NCI-H460 (cell line): Measurements from ENCODE around the gene CPM. TPM values are rescaled to one million over a fixed set of nuclear protein-coding genes. Genes with fewer than 3 reads are reported as not detected.
"Not testable (repeated sequence)": the region's sequence is repeated elsewhere in the genome, so short reads cannot be mapped to it uniquely, and the experiment has no call there.

Experiments
- DNase-seq: peaks from one replicate; pipeline ENCODE4 v3.0.0-alpha.2; 2016; ENCODE audit warnings: low read depth; ENCODE audit errors: extremely low read depth
- total RNA-seq: library from RNA; depleted of rRNA; stranded (reverse); fragments of >200 nt; shearing (Covaris generic); gene quantifications from 2 replicates; pipeline ENCODE4 v1.2.3, GENCODE V29; 2014

The CPM gene
- total RNA-seq, 1 experiment from 2014 or later = 1.4 TPM

DNA sequence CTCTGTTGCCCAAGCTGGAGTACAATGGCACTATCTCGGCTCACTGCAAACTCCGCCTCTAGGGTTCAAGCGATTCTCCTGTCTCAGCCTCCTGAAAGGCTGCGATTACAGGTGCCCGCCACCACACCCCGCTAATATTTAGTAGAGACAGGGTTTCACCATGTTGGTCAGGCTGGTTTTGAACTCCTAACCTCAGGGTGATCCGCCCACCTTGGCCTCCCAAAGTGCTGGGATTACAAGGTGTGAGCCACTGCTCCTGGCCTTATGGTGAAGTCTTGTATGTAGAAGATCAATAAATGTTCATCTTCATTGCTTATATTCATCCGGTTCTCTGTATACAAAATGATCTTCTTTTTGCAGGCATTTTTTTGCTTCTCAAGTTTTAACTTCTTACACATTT is 77.2 kb downstream of the CPM start:
- no peak for DNase-seq

DNA sequence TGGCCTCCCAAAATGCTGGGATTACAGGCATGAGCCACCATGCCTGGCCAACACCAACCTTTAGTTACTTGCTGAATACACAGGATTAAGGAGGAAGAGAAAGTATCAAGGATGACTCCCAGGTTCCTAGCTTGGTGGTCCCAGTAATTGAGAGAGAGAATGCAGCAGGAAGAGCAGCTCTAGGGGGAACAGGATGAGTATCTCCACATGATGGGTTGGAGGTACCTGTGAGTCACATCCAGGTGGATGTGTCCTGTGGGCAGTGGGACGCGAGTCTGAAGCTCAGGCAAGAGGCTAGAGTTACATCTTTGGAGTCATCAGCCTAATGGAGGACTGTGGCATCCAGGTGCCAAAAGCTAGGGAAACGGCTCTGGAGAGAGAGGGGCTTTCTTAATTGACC is 77.9 kb downstream of the CPM start:
- no peak for DNase-seq

DNA sequence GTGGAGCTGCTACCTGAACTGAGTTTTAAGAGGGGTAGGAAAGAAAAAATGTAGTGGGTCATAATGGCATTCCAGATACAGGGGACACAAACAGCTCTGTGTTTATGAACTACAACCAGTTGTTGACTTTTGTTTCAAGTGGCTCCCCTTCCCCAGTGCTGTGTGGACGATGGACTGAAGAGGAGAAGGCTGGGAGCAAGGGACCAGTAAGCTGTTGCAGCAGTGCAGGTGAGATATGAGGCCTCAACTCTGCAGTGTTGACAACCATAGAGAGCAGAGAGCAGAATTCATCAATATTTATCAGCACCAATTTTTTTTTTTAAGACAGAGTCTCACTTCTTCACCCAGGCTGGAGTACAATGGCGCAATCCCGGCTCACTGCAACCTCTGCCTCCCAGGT is 78.4 kb downstream of the CPM start:
- no peak for DNase-seq

DNA sequence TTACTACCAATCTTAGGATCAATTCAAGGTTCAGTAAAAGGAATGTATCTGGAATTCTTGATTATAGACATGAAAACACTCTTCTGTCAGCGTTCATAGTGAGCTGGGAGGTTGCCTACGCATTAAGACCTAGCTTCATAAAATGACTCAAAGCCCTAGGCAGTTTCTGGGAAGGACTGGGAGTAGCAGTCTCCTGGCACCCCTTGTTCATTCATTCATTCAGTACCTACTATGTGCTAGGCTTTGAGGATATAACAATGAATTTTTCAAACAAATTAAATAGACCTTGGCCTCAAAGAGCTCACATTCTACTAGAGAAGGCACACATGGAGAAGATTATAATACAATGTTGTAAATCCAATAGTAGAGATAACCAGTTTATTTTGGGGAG is 78.9 kb downstream of the CPM start:
- no peak for DNase-seq

DNA sequence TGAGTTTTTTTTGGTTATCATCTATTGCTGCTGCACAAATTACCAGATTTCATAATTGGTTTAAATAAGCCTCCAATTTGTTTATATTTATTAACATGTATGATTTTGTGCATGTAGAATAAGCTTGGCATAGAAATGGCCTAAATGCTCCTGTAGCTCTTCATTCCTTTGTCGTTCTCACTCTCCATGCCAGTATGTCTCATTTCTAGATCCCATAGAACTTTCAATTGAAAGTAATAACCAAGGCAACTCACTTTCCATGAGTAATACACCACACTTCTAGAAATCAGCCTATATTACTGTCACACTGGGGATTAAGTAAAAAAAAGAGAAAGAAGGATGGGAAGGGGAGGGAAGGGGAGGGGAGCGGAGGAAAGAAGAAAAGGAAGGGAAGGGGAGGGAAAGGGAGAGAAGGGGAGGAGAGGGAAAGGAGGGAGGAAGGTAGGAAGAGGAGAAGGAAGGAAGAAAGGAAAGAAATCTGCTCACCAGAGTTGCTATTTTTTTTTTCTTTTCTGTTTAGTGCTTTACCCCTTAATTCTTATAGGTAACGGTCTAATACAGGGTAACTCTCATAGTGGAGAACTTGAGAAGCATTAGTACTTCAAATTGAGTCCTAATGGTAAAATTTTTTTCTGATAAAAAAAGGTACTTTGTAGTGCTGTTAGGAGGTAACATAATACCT is 79.4 kb downstream of the CPM start:
- DNase-seq = no peak

DNA sequence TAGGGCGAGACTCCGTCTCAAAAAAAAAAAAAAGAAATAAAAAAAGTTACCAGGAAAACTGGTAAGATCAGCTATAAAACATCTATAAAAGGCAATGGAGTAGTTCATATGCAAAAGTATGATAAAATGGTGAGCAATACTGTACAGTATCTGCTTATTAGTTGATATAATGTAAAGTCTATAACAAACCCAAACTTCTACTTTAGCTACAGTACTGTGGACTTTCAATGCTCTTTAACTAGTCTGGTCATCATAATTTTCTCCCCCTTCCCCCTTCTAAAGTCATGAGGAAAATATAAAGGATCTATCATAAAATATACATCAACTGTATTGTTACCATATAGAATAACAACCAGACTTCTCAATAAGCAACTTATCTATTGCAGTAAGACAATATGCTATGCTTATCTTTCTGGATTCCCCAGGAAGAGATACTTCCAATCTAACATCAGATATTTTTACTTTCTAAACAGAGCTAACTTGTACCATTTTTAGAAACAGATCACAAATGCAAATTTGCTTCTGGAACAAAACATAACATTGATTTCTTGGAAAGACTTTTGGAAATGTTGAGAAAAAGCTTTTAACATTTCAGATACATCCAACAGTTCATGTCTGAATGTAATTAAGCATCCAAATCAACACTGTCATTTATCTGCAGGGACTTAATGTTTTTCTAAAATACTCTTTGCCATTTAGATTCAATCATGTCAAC is 81.2 kb downstream of the CPM start:
- no peak for DNase-seq

DNA sequence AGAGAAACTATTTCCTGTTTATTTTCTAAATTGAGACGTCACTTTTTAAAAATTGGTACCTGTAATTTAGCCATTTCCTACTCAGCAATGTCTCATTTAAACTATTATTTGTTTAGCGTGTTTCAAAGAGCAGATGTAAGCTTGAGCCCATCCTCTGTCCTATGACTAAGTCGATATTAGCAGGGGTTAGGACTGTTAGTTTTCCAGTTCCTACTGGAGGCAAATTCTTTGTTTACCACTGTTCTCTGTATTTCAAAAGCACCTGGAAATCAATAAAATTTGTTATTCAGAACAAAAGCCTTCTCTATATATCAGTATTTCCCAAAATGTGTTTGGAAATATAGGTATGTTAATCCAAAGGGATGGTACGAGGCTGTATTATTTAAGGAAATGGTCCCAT is 82.6 kb downstream of the CPM start:
- no peak for DNase-seq

DNA sequence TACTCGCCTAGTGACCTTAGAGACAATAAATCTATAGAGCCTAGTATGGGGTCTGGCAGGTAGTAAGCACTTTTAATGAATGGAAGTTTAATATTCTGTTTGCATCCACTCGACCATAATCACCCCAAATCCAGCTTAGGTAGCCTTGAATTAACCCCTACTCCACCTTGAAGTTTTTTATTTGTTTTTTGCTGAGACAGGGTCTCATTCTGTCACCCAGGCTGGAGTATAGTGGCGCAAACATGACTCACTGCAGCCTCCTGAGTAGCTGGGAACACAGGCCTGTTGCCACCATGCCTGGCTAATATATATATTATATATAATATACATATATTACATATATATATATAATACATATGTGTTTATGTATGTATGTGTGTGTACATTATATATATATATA is 86.2 kb downstream of the CPM start:
- DNase-seq = no peak

DNA sequence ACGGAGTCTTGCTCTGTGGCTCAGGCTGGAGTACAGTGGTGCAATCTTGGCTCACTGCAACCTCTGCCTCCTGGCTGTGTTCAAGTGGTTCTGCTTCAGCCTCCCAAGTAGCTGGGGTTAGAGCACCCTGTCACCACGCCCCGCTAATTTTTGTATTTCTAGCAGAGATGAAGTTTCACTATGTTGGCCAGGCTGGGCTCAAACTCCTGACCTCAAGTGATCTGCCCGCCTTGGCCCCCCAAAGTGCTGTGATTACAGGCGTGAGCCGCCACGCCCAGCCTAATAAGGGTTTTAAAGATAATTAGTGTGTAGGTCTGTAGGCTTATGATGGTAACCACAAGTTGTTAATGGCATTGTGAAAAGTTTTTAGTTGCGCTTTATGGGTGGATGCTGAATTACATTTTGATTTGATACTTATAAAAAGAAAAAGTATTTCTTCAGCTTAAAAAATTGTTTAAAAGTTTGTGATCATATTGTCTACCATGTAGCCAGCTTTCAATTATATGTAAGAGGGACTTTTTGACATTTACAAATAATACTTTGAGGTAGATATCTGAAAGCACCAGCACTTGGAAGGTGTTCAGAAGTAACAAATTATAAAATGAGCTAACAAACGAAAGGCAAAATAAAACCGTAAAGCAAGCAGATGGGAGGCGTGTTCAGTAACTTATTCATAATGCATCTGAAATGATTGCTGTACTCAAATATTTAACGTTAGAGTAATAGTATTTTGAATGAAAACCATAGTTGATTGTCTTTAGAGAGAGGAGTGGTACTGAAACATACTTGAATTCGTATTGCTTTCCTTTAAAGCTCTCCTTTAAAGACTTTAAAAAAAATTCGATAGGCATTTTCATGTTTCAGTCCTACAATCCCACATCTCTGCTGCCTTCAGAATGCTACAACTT is 87.9 kb downstream of the CPM start:
- DNase-seq = no peak

DNA sequence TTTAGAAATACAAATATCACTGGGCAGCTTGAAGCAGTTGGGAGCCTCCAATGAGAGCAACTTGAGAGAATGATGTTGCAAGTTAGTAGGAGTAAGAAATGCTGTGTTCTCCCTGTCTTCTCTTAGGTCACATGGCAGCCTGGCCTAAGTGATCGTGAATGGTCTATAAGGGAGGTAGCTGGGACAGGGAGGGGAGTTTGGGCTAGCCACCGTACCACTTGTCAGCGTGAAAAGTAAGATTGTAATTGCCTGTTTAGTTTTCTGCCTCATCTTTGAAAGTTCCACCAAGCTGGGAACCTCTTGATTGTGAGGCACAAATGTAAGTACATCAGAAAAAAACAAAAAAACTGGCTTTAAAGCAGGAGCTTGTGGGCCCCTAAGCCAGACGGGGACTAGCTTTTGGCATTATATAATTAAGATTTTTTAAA is 88.6 kb downstream of the CPM start:
- no peak for DNase-seq

DNA sequence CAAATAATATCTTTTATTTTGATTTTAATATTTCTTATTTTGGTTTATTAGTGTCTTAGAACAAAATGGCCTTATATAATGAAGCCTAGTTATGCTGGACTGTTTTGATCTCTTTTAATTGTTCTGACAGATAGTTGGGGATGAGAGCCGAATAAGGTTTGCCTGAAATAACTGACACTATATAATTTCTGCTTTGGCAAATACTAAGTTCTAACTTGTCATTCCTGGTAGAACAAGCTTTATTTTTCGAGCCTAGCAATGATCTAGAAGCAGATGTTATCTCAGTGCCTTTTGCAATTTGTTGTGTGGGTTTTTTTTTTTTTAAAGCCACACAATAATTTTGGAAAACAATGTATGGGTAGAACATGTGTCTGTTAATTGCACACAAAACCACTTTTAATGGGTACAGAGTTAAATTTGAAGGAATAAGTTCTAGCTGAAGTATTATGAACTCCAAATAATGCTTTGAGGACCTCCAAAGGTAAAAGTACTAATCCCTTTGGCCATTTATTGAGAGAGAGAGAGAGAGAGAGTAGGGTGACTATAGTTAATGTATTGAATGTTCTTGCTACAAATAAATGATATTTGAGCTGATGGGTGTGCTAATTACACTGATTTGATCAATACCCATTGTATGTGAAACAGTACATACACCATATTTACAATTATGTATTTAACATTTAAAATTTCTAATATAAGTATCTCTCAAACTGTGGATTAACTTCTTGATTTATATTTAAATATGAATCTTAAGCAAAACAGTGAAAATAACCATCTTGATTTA is 90.0 kb downstream of the CPM start:
- DNase-seq = no peak

DNA sequence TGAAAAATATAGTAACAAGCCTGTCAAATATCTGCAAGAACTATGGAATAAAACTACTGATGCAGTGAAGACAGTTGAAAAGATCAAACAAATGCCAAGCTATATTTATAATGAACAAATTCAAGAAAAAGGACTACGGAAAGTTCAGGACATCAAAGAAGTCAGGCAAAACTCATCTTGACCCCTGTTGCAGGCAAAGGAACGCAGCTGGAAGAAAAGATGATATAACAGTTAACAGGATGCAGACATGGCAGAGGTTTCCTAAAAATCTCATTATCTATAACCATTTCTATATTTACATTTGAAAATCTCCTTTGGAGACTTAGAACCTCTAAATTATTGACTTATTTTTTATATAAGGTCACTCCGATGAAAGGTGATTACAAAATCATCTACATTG is 90.8 kb downstream of the CPM start:
- DNase-seq = no peak

DNA sequence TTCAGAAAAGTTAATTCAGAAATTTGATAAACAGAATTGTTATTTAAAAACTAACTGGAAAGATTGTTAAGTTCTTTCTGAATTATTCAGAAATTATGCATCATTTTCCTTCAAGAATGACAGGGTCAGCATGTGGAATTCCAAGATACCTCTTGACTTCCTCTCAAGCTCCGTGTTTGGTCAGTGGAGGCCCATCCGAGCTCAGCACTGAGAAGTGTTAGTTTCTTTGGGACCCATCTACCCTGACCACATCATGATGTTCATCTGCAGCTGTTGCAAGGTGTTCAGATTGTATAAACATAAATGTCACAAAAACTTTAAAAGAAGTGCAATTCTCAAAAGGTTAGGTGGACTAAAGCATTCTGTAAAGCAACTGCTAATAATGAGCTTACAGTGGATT is 91.3 kb downstream of the CPM start:
- no peak for DNase-seq

DNA sequence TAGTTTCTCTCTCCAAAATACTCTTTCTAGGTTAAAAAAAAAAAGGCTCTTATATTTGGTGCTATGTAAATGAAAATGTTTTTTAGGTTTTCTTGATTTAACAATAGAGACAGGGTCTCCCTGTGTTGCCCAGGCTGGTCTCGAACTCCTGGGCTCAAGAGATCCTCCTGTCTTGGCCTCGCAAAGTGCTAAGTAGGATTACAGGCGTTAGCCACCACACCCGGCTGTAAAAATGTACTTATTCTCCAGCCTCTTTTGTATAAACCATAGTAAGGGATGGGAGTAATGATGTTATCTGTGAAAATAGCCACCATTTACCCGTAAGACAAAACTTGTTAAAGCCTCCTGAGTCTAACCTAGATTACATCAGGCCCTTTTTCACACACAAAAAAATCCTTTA is 91.8 kb downstream of the CPM start:
- not testable (repeated sequence) for DNase-seq

DNA sequence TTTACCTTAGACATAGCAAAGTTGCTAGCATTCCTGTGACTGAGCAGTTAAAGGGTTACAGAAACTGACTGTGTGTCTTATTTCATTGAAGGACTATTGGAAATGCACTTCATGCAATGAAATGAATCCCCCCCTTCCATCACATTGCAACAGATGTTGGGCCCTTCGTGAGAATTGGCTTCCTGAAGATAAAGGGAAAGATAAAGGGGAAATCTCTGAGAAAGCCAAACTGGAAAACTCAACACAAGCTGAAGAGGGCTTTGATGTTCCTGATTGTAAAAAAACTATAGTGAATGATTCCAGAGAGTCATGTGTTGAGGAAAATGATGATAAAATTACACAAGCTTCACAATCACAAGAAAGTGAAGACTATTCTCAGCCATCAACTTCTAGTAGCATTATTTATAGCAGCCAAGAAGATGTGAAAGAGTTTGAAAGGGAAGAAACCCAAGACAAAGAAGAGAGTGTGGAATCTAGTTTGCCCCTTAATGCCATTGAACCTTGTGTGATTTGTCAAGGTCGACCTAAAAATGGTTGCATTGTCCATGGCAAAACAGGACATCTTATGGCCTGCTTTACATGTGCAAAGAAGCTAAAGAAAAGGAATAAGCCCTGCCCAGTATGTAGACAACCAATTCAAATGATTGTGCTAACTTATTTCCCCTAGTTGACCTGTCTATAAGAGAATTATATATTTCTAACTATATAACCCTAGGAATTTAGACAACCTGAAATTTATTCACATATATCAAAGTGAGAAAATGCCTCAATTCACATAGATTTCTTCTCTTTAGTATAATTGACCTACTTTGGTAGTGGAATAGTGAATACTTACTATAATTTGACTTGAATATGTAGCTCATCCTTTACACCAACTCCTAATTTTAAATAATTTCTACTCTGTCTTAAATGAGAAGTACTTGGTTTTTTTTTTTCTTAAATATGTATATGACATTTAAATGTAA is 93.5 kb downstream of the CPM start:
- no peak for DNase-seq

DNA sequence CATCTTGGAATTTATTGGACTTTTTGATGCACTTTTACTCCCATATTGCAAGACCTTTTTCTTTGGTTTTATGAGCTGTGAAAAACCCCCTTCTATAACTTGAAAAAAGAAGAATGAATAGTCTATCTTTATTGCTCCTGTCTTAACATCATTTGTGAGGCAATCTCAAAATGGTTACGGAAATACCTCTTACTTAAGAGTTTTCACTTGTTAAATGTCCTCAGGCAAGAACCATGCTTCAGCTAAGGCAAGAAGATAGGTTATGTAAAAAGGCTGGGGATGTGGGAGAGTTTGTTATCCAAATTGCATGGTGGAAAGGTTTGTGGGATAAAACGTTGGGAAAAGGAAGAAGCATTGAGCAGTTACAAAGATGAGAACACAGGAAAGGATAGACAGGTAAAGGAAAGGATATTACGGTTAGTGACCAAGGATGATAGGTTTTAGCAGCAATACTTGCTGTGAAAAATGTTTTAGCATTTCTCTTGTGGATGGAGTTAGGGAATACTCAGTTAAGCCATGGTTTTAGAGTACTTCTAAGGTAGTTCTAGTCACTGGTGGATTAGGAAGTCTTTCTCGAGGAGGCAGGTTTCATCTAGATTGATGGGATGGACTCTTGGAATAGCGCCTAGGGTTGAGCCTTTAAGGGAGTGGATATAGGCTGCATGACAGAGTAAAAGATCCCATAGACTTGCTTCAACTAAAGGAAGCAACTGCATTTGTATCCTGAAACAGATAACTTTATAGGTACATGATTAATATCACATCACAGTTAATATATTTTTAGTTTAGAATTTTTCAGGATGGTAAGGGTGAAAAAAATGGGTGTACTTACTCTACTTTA is 94.7 kb downstream of the CPM start:
- DNase-seq = no peak

DNA sequence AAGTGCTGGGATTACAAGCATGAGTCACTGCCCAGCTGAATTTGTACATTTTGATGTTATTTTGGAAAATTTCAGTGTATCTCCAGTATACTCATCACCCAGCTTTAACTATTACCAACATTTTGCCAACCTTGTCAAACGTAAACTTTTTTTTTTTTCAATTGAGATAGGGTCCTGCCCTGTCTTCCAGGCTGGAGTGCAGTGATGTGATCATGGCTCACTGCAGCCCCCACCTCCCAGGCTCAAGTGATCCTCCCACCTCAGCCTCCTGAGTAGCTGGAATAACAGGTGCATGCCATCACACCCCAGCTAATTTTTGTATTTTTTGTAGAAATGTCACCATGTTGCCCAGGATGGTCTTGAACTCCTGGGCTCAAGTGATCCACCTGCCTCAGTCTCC is 95.8 kb downstream of the CPM start:
- DNase-seq = no peak

DNA sequence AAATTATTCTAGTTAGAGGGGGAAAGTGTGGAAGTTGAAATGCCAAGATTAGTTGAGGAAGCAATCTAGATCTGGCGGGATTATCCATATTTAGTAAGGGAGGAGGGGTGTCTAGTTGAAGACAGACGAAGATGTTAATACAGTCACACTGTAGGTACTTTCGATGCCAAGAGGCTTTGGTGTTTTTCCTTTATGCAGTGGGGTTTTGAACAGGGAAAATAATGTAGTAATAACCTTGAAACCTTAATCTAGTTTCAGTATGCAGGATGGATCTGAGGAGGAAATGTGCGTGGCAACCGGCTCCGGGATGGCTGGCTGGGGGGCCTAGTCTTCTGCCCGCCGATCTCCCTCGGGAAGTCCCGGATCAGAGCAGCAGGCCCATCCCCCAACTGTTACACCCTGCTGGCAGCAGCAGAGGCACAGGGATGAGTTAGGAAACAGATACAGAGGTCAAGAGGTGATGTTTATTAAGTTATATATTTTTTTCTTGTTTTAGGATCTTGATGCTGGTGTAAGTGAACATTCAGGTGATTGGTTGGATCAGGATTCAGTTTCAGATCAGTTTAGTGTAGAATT is 97.5 kb downstream of the CPM start:
- DNase-seq = no peak
